Measurements from ENCODE around the gene CMTM4.

The CMTM4 gene

GRCh38 chr16:66713076-66713475 is 16.5 kb upstream of the CMTM4 start:
- no peak for ATAC-seq
- TF ChIP-seq ZNF565 (CRISPR knock-in tag; conservative IDR thresholded peaks at IDR 0.05; ENCODE audit: low read depth) (no peak), SNAI2 (CRISPR knock-in tag; IDR thresholded peaks at IDR 0.05) (no peak), CSDC2 (CRISPR knock-in tag; IDR thresholded peaks at IDR 0.05) (no peak), RARB (CRISPR knock-in tag; IDR thresholded peaks at IDR 0.05) (no peak), TCF4 (CRISPR knock-in tag; IDR thresholded peaks at IDR 0.05; ENCODE audit: borderline replicate concordance) (no peak), ZC3H10 (CRISPR knock-in tag; IDR thresholded peaks at IDR 0.05) (no peak), CREB5 (CRISPR knock-in tag; IDR thresholded peaks at IDR 0.05; ENCODE audit: low read depth) (no peak), ISL1 (CRISPR knock-in tag; IDR thresholded peaks at IDR 0.05) (no peak), ZFP3 (CRISPR knock-in tag; IDR thresholded peaks at IDR 0.05) (no peak)

DNA sequence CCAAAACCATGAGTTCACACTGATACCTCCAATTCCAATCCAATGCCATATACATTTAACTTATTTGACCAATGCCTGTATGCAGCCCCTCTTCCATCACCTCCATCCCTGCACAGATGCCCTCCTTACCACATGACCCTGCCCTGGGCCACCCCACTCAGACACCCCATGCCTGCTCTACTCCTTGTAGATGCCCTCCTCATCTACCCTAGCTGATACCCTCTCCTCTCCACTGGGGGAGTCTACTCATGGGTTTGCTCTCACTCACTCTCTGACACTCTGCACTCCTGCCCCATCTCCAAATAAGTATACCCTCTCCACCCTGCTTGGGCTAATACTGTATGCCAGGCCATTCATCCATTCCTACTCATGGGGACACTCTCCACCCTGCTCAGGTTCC is 16.0 kb upstream of the CMTM4 start:
- ATAC-seq = no peak
- TF ChIP-seq BACH2 (CRISPR knock-in tag; IDR thresholded peaks at IDR 0.05; ENCODE audit: borderline replicate concordance) (no peak), ESRRG (CRISPR knock-in tag; IDR thresholded peaks at IDR 0.05) (no peak)

DNA sequence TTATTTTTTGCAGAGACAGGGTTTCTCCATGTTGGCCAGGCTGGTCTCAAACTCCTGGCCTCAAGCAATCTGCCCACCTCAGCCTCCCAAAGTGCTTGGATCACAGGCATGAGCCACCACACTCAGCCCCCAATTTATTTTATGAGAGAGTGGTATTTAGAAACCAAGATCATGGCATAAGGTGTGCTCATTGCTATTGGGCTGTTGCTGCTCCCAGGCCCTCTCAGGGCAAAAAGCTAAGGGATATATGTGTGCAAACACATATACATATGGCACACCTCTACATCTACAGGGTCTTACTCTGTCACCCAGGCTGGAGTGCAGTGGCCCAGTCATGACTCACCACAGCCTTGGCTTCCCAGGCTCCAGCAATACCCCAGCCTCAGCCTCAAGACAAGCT is 15.0 kb upstream of the CMTM4 start:
- TF ChIP-seq RARB (CRISPR knock-in tag; IDR thresholded peaks at IDR 0.05) = no peak
- no peak for TF ChIP-seq ZFP3 (CRISPR knock-in tag; IDR thresholded peaks at IDR 0.05)
- TF ChIP-seq CSDC2 (CRISPR knock-in tag; IDR thresholded peaks at IDR 0.05) = no peak
- ATAC-seq = no peak

- no peak for ATAC-seq
- TF ChIP-seq, protein P1, sequence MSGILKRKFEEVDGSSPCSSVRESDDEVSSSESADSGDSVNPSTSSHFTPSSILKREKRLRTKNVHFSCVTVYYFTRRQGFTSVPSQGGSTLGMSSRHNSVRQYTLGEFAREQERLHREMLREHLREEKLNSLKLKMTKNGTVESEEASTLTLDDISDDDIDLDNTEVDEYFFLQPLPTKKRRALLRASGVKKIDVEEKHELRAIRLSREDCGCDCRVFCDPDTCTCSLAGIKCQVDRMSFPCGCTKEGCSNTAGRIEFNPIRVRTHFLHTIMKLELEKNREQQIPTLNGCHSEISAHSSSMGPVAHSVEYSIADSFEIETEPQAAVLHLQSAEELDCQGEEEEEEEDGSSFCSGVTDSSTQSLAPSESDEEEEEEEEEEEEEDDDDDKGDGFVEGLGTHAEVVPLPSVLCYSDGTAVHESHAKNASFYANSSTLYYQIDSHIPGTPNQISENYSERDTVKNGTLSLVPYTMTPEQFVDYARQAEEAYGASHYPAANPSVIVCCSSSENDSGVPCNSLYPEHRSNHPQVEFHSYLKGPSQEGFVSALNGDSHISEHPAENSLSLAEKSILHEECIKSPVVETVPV (CRISPR knock-in tag; IDR thresholded peaks at IDR 0.05) = no peak
- TF ChIP-seq SNAI2 (CRISPR knock-in tag; IDR thresholded peaks at IDR 0.05) = no peak
- no peak for TF ChIP-seq TSHZ2 (CRISPR knock-in tag; IDR thresholded peaks at IDR 0.05)
- TF ChIP-seq ZFP3 (CRISPR knock-in tag; IDR thresholded peaks at IDR 0.05) = no peak
- TF ChIP-seq TOX (CRISPR knock-in tag; IDR thresholded peaks at IDR 0.05; ENCODE audit: borderline replicate concordance) = no peak
- no peak for TF ChIP-seq ZNF565 (CRISPR knock-in tag; conservative IDR thresholded peaks at IDR 0.05; ENCODE audit: low read depth)
- TF ChIP-seq TCF4 (CRISPR knock-in tag; IDR thresholded peaks at IDR 0.05; ENCODE audit: borderline replicate concordance) = no peak
- TF ChIP-seq ISL1 (CRISPR knock-in tag; IDR thresholded peaks at IDR 0.05) = no peak
- no peak for TF ChIP-seq BACH2 (CRISPR knock-in tag; IDR thresholded peaks at IDR 0.05; ENCODE audit: borderline replicate concordance)
- no peak for TF ChIP-seq OSR1 (CRISPR knock-in tag; IDR thresholded peaks at IDR 0.05)
- no peak for TF ChIP-seq CREB5 (CRISPR knock-in tag; IDR thresholded peaks at IDR 0.05; ENCODE audit: low read depth)
- no peak for TF ChIP-seq ZC3H10 (CRISPR knock-in tag; IDR thresholded peaks at IDR 0.05)
- TF ChIP-seq, protein P2, sequence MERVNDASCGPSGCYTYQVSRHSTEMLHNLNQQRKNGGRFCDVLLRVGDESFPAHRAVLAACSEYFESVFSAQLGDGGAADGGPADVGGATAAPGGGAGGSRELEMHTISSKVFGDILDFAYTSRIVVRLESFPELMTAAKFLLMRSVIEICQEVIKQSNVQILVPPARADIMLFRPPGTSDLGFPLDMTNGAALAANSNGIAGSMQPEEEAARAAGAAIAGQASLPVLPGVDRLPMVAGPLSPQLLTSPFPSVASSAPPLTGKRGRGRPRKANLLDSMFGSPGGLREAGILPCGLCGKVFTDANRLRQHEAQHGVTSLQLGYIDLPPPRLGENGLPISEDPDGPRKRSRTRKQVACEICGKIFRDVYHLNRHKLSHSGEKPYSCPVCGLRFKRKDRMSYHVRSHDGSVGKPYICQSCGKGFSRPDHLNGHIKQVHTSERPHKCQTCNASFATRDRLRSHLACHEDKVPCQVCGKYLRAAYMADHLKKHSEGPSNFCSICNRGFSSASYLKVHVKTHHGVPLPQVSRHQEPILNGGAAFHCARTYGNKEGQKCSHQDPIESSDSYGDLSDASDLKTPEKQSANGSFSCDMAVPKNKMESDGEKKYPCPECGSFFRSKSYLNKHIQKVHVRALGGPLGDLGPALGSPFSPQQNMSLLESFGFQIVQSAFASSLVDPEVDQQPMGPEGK (CRISPR knock-in tag; IDR thresholded peaks at IDR 0.05; ENCODE audit: borderline replicate concordance) = no peak
- TF ChIP-seq CSDC2 (CRISPR knock-in tag; IDR thresholded peaks at IDR 0.05) = no peak
- no peak for TF ChIP-seq ZFP30 (CRISPR knock-in tag; IDR thresholded peaks at IDR 0.05)
- TF ChIP-seq POU6F1 (CRISPR knock-in tag; IDR thresholded peaks at IDR 0.05; ENCODE audit: borderline replicate concordance, low read depth) = no peak
Measured at GRCh38 chr16:66706506-66706880, 9.9 kb upstream of the CMTM4 start.
